Endothelial cell of umbilical vein (primary cell): ENCODE results near the gene STX8. TPM values are rescaled to one million over a fixed set of nuclear protein-coding genes. Genes with fewer than 3 reads are reported as not detected.

ENCODE experiments used
- BruUV-seq: library from RNA; stranded (reverse); fragments of 400-500 nt; replicated peaks from 2 replicates; lab custom pipeline; 2021; lab: Mats Ljungman, UMichigan
- CTCF ChIA-PET: fragments of 300-600, 350-600 bp; sonication (Branson Sonifier 250); formaldehyde crosslinking; loops from one replicate; lab custom pipeline; 2021; ENCODE audit warnings: antibody characterized with exemption, inconsistent platforms; lab: Charles Lee
- POLR2A ChIA-PET: fragments of 300-600, 350-600 bp; sonication (Branson Sonifier 250); formaldehyde crosslinking; loops from one replicate; lab custom pipeline; 2021; ENCODE audit warnings: antibody characterized with exemption, inconsistent platforms; lab: Charles Lee
- DNase-seq: peaks from one replicate; pipeline ENCODE4 v3.0.0-alpha.2; 2011; ENCODE audit warnings: low read depth, low spot score
- FAIRE-seq: peaks from 2 replicates; lab custom pipeline; 2011; peaks lifted over from hg19 to GRCh38; lab: Jason Lieb, UNC
- H2AFZ ChIP-seq: 2 replicates; pipeline ENCODE4 v1.6.0; 2012; ENCODE audit warnings: low read depth, low read length, control low read depth, inconsistent platforms
- H3K27ac ChIP-seq: 2 replicates; pipeline ENCODE4 v1.5.1; 2011; ENCODE audit warnings: low read depth, mild to moderate bottlenecking, control low read depth, low read length, moderate library complexity; ENCODE audit not compliant: insufficient read depth
- H3K27me3 ChIP-seq, 2 experiments: 2 replicates each; pipeline versions ENCODE4 v1.6.0 to v1.6.1; 2011; ENCODE audit warnings: low read length in 2 of 2, mixed read lengths in 1 of 2; ENCODE audit not compliant: control insufficient read depth in 2 of 2, insufficient read depth in 2 of 2
- H3K36me3 ChIP-seq, 2 experiments: 2 replicates in 1 of 2; 3 replicates in 1 of 2; pipeline ENCODE4 v1.5.1; 2011; ENCODE audit warnings: low read length in 2 of 2, mild to moderate bottlenecking in 1 of 2, moderate library complexity in 1 of 2; ENCODE audit not compliant: control insufficient read depth in 2 of 2, insufficient read depth in 2 of 2; ENCODE audit errors: extremely low read depth in 1 of 2
- H3K4me1 ChIP-seq: 3 replicates; pipeline ENCODE4 v1.5.1; 2011; ENCODE audit warnings: mild to moderate bottlenecking, low read length; ENCODE audit not compliant: control insufficient read depth, insufficient read depth; ENCODE audit errors: extremely low read depth
- H3K4me2 ChIP-seq: 2 replicates; pipeline ENCODE4 v1.6.1; 2011; ENCODE audit warnings: low read length, control low read depth, mixed read lengths; ENCODE audit not compliant: insufficient read depth
- H3K4me3 ChIP-seq, 3 experiments: fragments of 200-600 bp in 1 of 3; sonication (generic), shearing (Covaris generic) in 1 of 3; replicated peaks in 1 of 3; 2 replicates each; pipeline ENCODE4 v1.5.1; 2011 to 2016; ENCODE audit warnings: control low read depth in 3 of 3, low read length in 3 of 3, mild to moderate bottlenecking in 2 of 3, inconsistent platforms in 1 of 3, low read depth in 1 of 3, moderate library complexity in 1 of 3; ENCODE audit not compliant: insufficient read depth in 1 of 3
- H3K79me2 ChIP-seq: 2 replicates; pipeline ENCODE4 v1.6.0; 2012; ENCODE audit warnings: low read length, inconsistent platforms; ENCODE audit not compliant: control insufficient read depth, insufficient read depth
- H3K9ac ChIP-seq: replicated peaks from 2 replicates; pipeline ENCODE3; 2011; ENCODE audit warnings: low read length, control low read depth; ENCODE audit not compliant: insufficient read depth; ENCODE audit errors: extremely low read depth
- H3K9me1 ChIP-seq: replicated peaks from 3 replicates; pipeline ENCODE4 v1.6.0; 2011; ENCODE audit warnings: mild to moderate bottlenecking, low read length; ENCODE audit not compliant: control insufficient read depth, insufficient read depth; ENCODE audit errors: extremely low read depth
- H3K9me3 ChIP-seq: replicated peaks from 2 replicates; pipeline ENCODE4 v1.5.1; 2012; ENCODE audit warnings: low read length, inconsistent platforms; ENCODE audit not compliant: control insufficient read depth, insufficient read depth
- H4K20me1 ChIP-seq: replicated peaks from 2 replicates; pipeline ENCODE3; 2011; ENCODE audit warnings: mild to moderate bottlenecking, low read length; ENCODE audit not compliant: control insufficient read depth, insufficient read depth; ENCODE audit errors: extremely low read depth
- EZH2 ChIP-seq: IDR thresholded peaks from 2 replicates; pipeline ENCODE4 v1.6.1; 2012; ENCODE audit warnings: borderline replicate concordance, low read depth, mild to moderate bottlenecking, moderate library complexity, low read length, inconsistent platforms; ENCODE audit not compliant: severe bottlenecking
- MYC ChIP-seq: IDR thresholded peaks from one replicate; pipeline ENCODE4 v1.6.1; 2011; ENCODE audit warnings: mild to moderate bottlenecking, low read depth, low read length
- POLR2AphosphoS5 ChIP-seq: IDR thresholded peaks from 2 replicates; pipeline ENCODE4 v1.6.1; 2012; ENCODE audit warnings: low read depth, mild to moderate bottlenecking, control low read depth, low read length, moderate library complexity; ENCODE audit not compliant: insufficient read depth
- dilution Hi-C: fragments of 300-500 bp; cut with MboI; formaldehyde crosslinking; loops from one replicate; pipeline ENCODE4 v1.15.0; 2019; ENCODE audit warnings: low sequenced_read_pairs; ENCODE audit not compliant: extremely low pct_ligation_motif_present
- intact Hi-C: fragments of 100-400 bp; cut with micrococcal nuclease; formaldehyde crosslinking; loops from one replicate; pipeline ENCODE4 v1.10.0; 2022
- polyA plus RNA-seq, 4 experiments: library from polyadenylated mRNA; depleted of rRNA in 3 of 4; stranded (reverse) in 3 of 4; unstranded in 1 of 4; fragments of >200 nt; gene quantifications; 2 replicates each; pipeline versions ENCODE4 v1.2.1 to v1.2.3, GENCODE V29; 2011 to 2012; ENCODE audit warnings: missing spikeins in 1 of 4
- total RNA-seq: library from RNA; stranded (reverse); gene quantifications from 2 replicates; pipeline ENCODE4 v1.2.3, GENCODE V29; 2021
- TF ChIP-seq, protein P1 (sequence below), 2 donors: IDR thresholded peaks; 1 replicate in 1 of 2; 2 replicates in 1 of 2; pipeline ENCODE4 v1.5.1; 2011; ENCODE audit warnings: low read length in 2 of 2, mild to moderate bottlenecking in 2 of 2, moderate library complexity in 2 of 2, control low read depth in 1 of 2, inconsistent platforms in 1 of 2, low read depth in 1 of 2; ENCODE audit not compliant: insufficient read depth in 1 of 2; ENCODE audit errors: extremely low read depth in 1 of 2
- TF ChIP-seq, protein P2 (sequence below): IDR thresholded peaks from 2 replicates; pipeline ENCODE4 v1.6.1; 2011; ENCODE audit not compliant: insufficient read depth, insufficient read length

STX8 gene
- total and polyA plus RNA-seq, 2 donors (not counting 3 experiments of a cell fraction or from before 2014, with no cell fraction given), result 25.9 to 67.3 TPM

DNA sequence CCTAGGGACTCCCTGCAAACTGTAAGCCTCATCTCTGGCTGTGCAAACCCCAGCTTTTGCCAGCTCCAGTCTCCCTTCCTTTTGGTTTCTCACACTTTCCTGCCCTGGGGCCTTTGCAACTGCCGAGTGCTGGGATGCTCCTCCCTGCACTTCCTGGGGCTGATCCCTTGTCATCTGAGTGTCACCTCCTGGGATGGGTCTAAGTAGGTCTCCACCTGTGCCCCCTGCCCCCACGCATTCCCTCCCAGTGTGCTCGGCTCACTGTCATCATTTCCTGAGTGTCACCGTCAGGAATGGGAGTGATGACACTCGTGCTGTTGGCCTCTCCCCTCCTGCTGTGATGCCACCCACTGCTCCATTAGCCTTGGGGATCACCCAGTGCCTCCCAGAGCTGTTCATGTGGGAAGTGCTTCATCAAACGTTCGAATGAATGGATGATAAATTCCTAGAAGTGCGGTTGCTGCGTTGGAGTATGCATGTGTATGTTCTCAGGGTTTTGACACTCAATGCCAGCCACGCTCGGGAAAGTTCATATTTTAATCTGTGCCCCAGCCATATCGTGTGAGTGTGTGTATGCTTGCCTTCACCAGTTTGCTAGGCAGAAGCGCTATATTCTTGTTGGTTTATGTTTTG lies 364.4 kb downstream of the STX8 start:
- H3K36me3 ChIP-seq, result no peaks in the 10 kb centered on the region
- POLR2A ChIA-PET, result no interaction called here
- H3K27ac ChIP-seq, result no peak overlapping the region
- H4K20me1 ChIP-seq, result no peaks in the 10 kb centered on the region
- H3K4me2 ChIP-seq, result no peak overlapping the region
- TF ChIP-seq POLR2AphosphoS5 (no peak), MYC (no peak), EZH2 (no peak)
- TF ChIP-seq, protein P1, sequence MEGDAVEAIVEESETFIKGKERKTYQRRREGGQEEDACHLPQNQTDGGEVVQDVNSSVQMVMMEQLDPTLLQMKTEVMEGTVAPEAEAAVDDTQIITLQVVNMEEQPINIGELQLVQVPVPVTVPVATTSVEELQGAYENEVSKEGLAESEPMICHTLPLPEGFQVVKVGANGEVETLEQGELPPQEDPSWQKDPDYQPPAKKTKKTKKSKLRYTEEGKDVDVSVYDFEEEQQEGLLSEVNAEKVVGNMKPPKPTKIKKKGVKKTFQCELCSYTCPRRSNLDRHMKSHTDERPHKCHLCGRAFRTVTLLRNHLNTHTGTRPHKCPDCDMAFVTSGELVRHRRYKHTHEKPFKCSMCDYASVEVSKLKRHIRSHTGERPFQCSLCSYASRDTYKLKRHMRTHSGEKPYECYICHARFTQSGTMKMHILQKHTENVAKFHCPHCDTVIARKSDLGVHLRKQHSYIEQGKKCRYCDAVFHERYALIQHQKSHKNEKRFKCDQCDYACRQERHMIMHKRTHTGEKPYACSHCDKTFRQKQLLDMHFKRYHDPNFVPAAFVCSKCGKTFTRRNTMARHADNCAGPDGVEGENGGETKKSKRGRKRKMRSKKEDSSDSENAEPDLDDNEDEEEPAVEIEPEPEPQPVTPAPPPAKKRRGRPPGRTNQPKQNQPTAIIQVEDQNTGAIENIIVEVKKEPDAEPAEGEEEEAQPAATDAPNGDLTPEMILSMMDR (IDR thresholded peaks at IDR 0.05; ENCODE audit: extremely low read depth in 1 of 2, insufficient read depth in 1 of 2, low read depth in 1 of 2, low read length in 2 of 2), result no peak
- TF ChIP-seq, protein P2, sequence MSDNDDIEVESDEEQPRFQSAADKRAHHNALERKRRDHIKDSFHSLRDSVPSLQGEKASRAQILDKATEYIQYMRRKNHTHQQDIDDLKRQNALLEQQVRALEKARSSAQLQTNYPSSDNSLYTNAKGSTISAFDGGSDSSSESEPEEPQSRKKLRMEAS, result no peak
- no peak overlapping the region for H3K9ac ChIP-seq
- H3K27me3 ChIP-seq, result no peaks in the 10 kb centered on the region
- H3K79me2 ChIP-seq, result no peaks in the 10 kb centered on the region
- FAIRE-seq, result no peak
- BruUV-seq, result no TSS peak
- no peaks in the 10 kb centered on the region for H3K9me1 ChIP-seq
- CTCF ChIA-PET, result no interaction called here
- DNase-seq, result no peak
- no peaks in the 10 kb centered on the region for H3K4me1 ChIP-seq
- no peaks in the 10 kb centered on the region for H3K9me3 ChIP-seq
- intact Hi-C loops (no loop called here), dilution Hi-C loops (no loop called here)
- no peak overlapping the region for H3K4me3 ChIP-seq
- no peak overlapping the region for H2AFZ ChIP-seq
